HCT116 (cell line): Measurements from ENCODE around the gene FBXO42. TPM values are rescaled to one million over a fixed set of nuclear protein-coding genes. Genes with fewer than 3 reads are reported as not detected.
A peak's percentile ranks its signal among the peaks of the same experiment; 100 is the strongest.

Experiments
- ATAC-seq: fragments of 200-7000 bp; cut with Tn5 transposase; 2 replicates; pipeline ENCODE4 v1.9.1; 2020; ENCODE audit warnings: mild to moderate bottlenecking, moderate library complexity
- BruUV-seq: library from RNA; stranded (reverse); fragments of 400-500 nt; replicated peaks from 2 replicates; lab custom pipeline; 2021; lab: Mats Ljungman, UMichigan
- CTCF ChIA-PET: fragments of 300-600 bp; sonication (Branson Sonifier 250); formaldehyde crosslinking; loops from one replicate; lab custom pipeline; 2021; ENCODE audit warnings: antibody characterized with exemption; lab: Charles Lee
- POLR2A ChIA-PET: fragments of 300-600, 350-600 bp; sonication (Branson Sonifier 250); formaldehyde crosslinking; loops from one replicate; lab custom pipeline; 2021; ENCODE audit warnings: antibody characterized with exemption; lab: Charles Lee
- RAD21 ChIA-PET, 2 experiments: fragments of 300-600 bp; sonication (Branson Sonifier 250); formaldehyde crosslinking; loops; one replicate each; lab custom pipeline; 2023; ENCODE audit warnings: low total read pairs in 2 of 2; ENCODE audit not compliant: uncharacterized antibody in 2 of 2, unreplicated experiment in 2 of 2, low non-redundant PET in 1 of 2; lab: Charles Lee
- DNase-seq: peaks from one replicate; pipeline ENCODE4 v3.0.0-alpha.2; 2010; ENCODE audit warnings: low read depth, low spot score
- H2AFZ ChIP-seq: fragments of 200-600 bp; shearing (Covaris generic), sonication (generic); 2 replicates; pipeline ENCODE4 v1.6.1; 2017; ENCODE audit warnings: low read depth, mixed run types, mixed read lengths, antibody characterized with exemption, low read length; ENCODE audit not compliant: poor library complexity, severe bottlenecking
- H3K27ac ChIP-seq: 2 replicates; pipeline ENCODE4 v1.5.1; 2012; ENCODE audit warnings: low read depth, low read length
- H3K27me3 ChIP-seq: fragments of 200-600 bp; sonication (generic); 2 replicates; pipeline ENCODE4 v1.6.1; 2016; ENCODE audit warnings: mixed run types, low read length, mixed read lengths; ENCODE audit not compliant: insufficient read depth
- H3K36me3 ChIP-seq, 2 experiments: fragments of 200-500 bp in 1 of 2; fragments of 200-600 bp in 1 of 2; sonication (Bioruptor generic) in 1 of 2; sonication (generic) in 1 of 2; 2 replicates each; pipeline versions ENCODE4 v1.5.1 to v1.6.1; 2014 to 2016; ENCODE audit warnings: low read length in 2 of 2, inconsistent platforms in 1 of 2, mixed read lengths in 1 of 2, mixed run types in 1 of 2; ENCODE audit not compliant: insufficient read depth in 2 of 2, control insufficient read depth in 1 of 2
- H3K4me1 ChIP-seq, 2 experiments: fragments of 200-600 bp in 1 of 2; sonication (generic) in 1 of 2; 2 replicates each; pipeline versions ENCODE4 v1.5.1 to v1.6.1; 2012 to 2017; ENCODE audit warnings: low read length in 2 of 2, inconsistent platforms in 1 of 2, mild to moderate bottlenecking in 1 of 2, mixed read lengths in 1 of 2, mixed run types in 1 of 2, moderate library complexity in 1 of 2; ENCODE audit not compliant: insufficient read depth in 2 of 2, control insufficient read depth in 1 of 2
- H3K4me2 ChIP-seq: fragments of 200-600 bp; sonication (generic); 2 replicates; pipeline ENCODE4 v1.6.1; 2017; ENCODE audit warnings: mixed run types, low read length, mixed read lengths
- H3K4me3 ChIP-seq, 2 experiments: fragments of 200-600 bp in 1 of 2; sonication (generic) in 1 of 2; replicated peaks in 1 of 2; 2 replicates each; pipeline ENCODE4 v1.5.1; 2011 to 2016; ENCODE audit warnings: low read length in 2 of 2, control low read depth in 1 of 2, low read depth in 1 of 2, mild to moderate bottlenecking in 1 of 2, mixed read lengths in 1 of 2, mixed run types in 1 of 2
- H3K79me2 ChIP-seq: fragments of 200-600 bp; sonication (generic); 2 replicates; pipeline ENCODE4 v1.6.1; 2017; ENCODE audit warnings: mild to moderate bottlenecking, mixed run types, low read length, moderate library complexity, mixed read lengths; ENCODE audit not compliant: insufficient read depth
- H3K9ac ChIP-seq: fragments of 200-600 bp; sonication (generic); 2 replicates; pipeline ENCODE4 v1.6.1; 2016; ENCODE audit warnings: low read length, mixed read lengths
- H3K9me2 ChIP-seq: fragments of 200-600 bp; sonication (generic), shearing (Covaris generic); 2 replicates; pipeline ENCODE4 v1.6.1; 2017; ENCODE audit warnings: mixed run types, mild to moderate bottlenecking, moderate library complexity; ENCODE audit not compliant: insufficient read depth
- H3K9me3 ChIP-seq, 2 experiments: fragments of 200-500 bp in 1 of 2; fragments of 200-600 bp in 1 of 2; sonication (Bioruptor generic) in 1 of 2; sonication (generic) in 1 of 2; 2 replicates each; pipeline ENCODE4 v1.6.1; 2014 to 2017; ENCODE audit warnings: low read length in 2 of 2, mixed read lengths in 2 of 2, inconsistent platforms in 1 of 2, low read depth in 1 of 2, mild to moderate bottlenecking in 1 of 2, mixed run types in 1 of 2, moderate library complexity in 1 of 2; ENCODE audit not compliant: control insufficient read depth in 1 of 2, insufficient read depth in 1 of 2
- H4K20me1 ChIP-seq: fragments of 200-600 bp; sonication (generic), shearing (Covaris generic); 2 replicates; pipeline ENCODE4 v1.6.1; 2017; ENCODE audit warnings: mixed run types, mild to moderate bottlenecking, moderate library complexity; ENCODE audit not compliant: insufficient read depth
- ATF3 ChIP-seq: IDR thresholded peaks from 2 replicates; pipeline ENCODE4 v1.6.1; 2012
- EGR1 ChIP-seq: IDR thresholded peaks from 2 replicates; pipeline ENCODE4 v1.6.1; 2012; ENCODE audit warnings: low read depth
- ELF1 ChIP-seq: IDR thresholded peaks from 2 replicates; pipeline ENCODE4 v1.6.1; 2012; ENCODE audit warnings: low read depth, borderline replicate concordance
- MAX ChIP-seq: IDR thresholded peaks from 2 replicates; pipeline ENCODE4 v1.6.1; 2012
- POLR2AphosphoS5 ChIP-seq: IDR thresholded peaks from 2 replicates; pipeline ENCODE4 v1.6.1; 2011; ENCODE audit warnings: mild to moderate bottlenecking, low read depth, low read length, moderate library complexity
- SIN3A ChIP-seq: IDR thresholded peaks from 2 replicates; pipeline ENCODE4 v1.6.1; 2012; ENCODE audit warnings: low read depth
- SRF ChIP-seq: IDR thresholded peaks from 2 replicates; pipeline ENCODE4 v1.6.1; 2012; ENCODE audit warnings: low read depth
- YY1 ChIP-seq: IDR thresholded peaks from 2 replicates; pipeline ENCODE4 v1.6.1; 2011; ENCODE audit warnings: low read length, low read depth, moderate library complexity, mild to moderate bottlenecking; ENCODE audit not compliant: insufficient replicate concordance; ENCODE audit errors: extremely low read depth
- ZFX ChIP-seq: fragments of 450-650 bp; IDR thresholded peaks from 2 replicates; pipeline ENCODE4 v1.6.1; 2017
- ZNF274 ChIP-seq: fragments of 200-500 bp; sonication (Bioruptor generic); IDR thresholded peaks from 2 replicates; pipeline ENCODE4 v1.6.1; 2014; ENCODE audit warnings: mild to moderate bottlenecking, low read depth, low read length, inconsistent platforms
- intact Hi-C: fragments of 100-400 bp; cut with micrococcal nuclease; formaldehyde crosslinking; loops from 2 replicates; pipeline ENCODE4 v1.10.0; 2022
- total RNA-seq: library from RNA; stranded (reverse); gene quantifications from one replicate; pipeline ENCODE4 v1.2.1, GENCODE V29; 2021; ENCODE audit not compliant: unreplicated experiment
- TF ChIP-seq, protein P1 (sequence below): IDR thresholded peaks from 2 replicates; pipeline ENCODE4 v1.6.1; 2011; ENCODE audit warnings: mild to moderate bottlenecking, low read length, moderate library complexity; ENCODE audit not compliant: insufficient replicate concordance; ENCODE audit errors: extremely low read depth
- TF ChIP-seq, protein P2 (sequence below), 3 experiments: fragments of 200-600 bp in 1 of 3; sonication (generic) in 1 of 3; IDR thresholded peaks in 2 of 3; conservative IDR thresholded peaks in 1 of 3; 2 replicates each; pipeline ENCODE4 v1.5.1; 2012 to 2017; ENCODE audit warnings: low read depth in 2 of 3, low read length in 2 of 3, antibody characterized with exemption in 1 of 3, borderline replicate concordance in 1 of 3, control low read depth in 1 of 3, mild to moderate bottlenecking in 1 of 3, mixed read lengths in 1 of 3, mixed run types in 1 of 3, moderate library complexity in 1 of 3; ENCODE audit not compliant: insufficient read depth in 1 of 3

Gene FBXO42
- total RNA-seq, 1 experiment from 2014 or later: 20.6 TPM

GRCh38 chr1:16205891-16206546, 146.3 kb downstream of the FBXO42 start:
- ATAC-seq: peak; percentile 5
- POLR2A ChIA-PET: interaction anchor here (1.1 kb wide), 1 partner anchor 123 kb away, joined by 6 read pairs; no protein-coding TSS in a partner anchor

DNA sequence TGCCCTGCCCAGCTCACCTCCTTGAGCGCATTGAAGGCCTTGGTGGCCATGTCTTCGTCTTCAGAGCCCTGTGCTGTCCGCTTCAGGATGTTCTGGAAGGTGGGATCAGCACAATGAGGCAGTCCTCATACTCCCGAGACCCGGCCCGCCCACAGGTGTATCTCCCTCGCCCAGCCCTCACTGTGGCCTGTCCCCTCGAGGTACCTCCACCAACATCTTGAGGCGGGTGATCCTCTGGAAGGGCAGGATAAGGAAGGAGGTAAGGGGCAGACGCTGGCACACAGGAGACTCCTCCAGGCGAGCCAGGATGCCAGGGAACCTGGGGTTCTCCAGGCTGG, 147.0 kb downstream of the FBXO42 start:
- no TSS peak for BruUV-seq
- intact Hi-C loops: no loop called here
- Histone ChIP-seq H3K27ac (peak overlapping the region; percentile 82), H3K27me3 (no peaks in the 10 kb centered on the region), H4K20me1 (no peaks in the 10 kb centered on the region), H3K36me3 (peaks cover 10 to 27% of the 10 kb centered on the region in 2 experiments; a peak in 2 of 4 replicates), H2AFZ (no peak overlapping the region), H3K4me1 (peaks cover 19 to 42% of the 10 kb centered on the region in 2 experiments), H3K79me2 (peaks cover 9% of the 10 kb centered on the region; the same call in 1 of the 2 replicates), H3K9me3 (no peaks in the 10 kb centered on the region), H3K9me2 (no peaks in the 10 kb centered on the region), H3K4me3 (no peak overlapping the region; a peak in 1 of 4 replicates), H3K9ac (peak overlapping the region; percentile 90), H3K4me2 (peak overlapping the region; percentile 95)
- DNase-seq: no peak
- CTCF ChIA-PET: no interaction called here
- POLR2A ChIA-PET: interaction anchor here (0.8 kb wide), 1 partner anchor 11 kb away, joined by 3 read pairs; no protein-coding TSS in a partner anchor
- RAD21 ChIA-PET: no interaction called here
- no peak for ATAC-seq
- no peak for TF ChIP-seq POLR2AphosphoS5
- no peak for TF ChIP-seq ZFX
- no peak for TF ChIP-seq SIN3A
- TF ChIP-seq, protein P1, sequence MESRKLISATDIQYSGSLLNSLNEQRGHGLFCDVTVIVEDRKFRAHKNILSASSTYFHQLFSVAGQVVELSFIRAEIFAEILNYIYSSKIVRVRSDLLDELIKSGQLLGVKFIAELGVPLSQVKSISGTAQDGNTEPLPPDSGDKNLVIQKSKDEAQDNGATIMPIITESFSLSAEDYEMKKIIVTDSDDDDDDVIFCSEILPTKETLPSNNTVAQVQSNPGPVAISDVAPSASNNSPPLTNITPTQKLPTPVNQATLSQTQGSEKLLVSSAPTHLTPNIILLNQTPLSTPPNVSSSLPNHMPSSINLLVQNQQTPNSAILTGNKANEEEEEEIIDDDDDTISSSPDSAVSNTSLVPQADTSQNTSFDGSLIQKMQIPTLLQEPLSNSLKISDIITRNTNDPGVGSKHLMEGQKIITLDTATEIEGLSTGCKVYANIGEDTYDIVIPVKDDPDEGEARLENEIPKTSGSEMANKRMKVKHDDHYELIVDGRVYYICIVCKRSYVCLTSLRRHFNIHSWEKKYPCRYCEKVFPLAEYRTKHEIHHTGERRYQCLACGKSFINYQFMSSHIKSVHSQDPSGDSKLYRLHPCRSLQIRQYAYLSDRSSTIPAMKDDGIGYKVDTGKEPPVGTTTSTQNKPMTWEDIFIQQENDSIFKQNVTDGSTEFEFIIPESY: no peak
- no peak for TF ChIP-seq ZNF274
- no peak for TF ChIP-seq EGR1
- no peak for TF ChIP-seq MAX
- no peak for TF ChIP-seq SRF
- no peak for TF ChIP-seq ELF1
- TF ChIP-seq YY1: no peak
- TF ChIP-seq, protein P2, sequence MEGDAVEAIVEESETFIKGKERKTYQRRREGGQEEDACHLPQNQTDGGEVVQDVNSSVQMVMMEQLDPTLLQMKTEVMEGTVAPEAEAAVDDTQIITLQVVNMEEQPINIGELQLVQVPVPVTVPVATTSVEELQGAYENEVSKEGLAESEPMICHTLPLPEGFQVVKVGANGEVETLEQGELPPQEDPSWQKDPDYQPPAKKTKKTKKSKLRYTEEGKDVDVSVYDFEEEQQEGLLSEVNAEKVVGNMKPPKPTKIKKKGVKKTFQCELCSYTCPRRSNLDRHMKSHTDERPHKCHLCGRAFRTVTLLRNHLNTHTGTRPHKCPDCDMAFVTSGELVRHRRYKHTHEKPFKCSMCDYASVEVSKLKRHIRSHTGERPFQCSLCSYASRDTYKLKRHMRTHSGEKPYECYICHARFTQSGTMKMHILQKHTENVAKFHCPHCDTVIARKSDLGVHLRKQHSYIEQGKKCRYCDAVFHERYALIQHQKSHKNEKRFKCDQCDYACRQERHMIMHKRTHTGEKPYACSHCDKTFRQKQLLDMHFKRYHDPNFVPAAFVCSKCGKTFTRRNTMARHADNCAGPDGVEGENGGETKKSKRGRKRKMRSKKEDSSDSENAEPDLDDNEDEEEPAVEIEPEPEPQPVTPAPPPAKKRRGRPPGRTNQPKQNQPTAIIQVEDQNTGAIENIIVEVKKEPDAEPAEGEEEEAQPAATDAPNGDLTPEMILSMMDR (IDR thresholded peaks at IDR 0.05 in 2 of 3, conservative IDR thresholded peaks at IDR 0.05 in 1 of 3; ENCODE audit: borderline replicate concordance in 1 of 3, insufficient read depth in 1 of 3, low read depth in 2 of 3, low read length in 2 of 3): no peak

More at GRCh38 chr1:16205891-16206546, 146.3 kb downstream of the FBXO42 start:
- TF ChIP-seq POLR2AphosphoS5 (peak; percentile 56; the same call in 1 of the 2 replicates), YY1 (no peak), ATF3 (no peak)
- peaks cover 9% of the 10 kb centered on the region; the same call in 1 of the 2 replicates for H3K79me2 ChIP-seq
- H4K20me1 ChIP-seq: no peaks in the 10 kb centered on the region
- intact Hi-C loops: loop anchor here (1.0 to 2.0 kb wide), 4 partner anchors 10 to 161 kb away; partner anchors contain the start of genes CPLANE2 and SZRD1
- no peaks in the 10 kb centered on the region for H3K27me3 ChIP-seq
- H2AFZ ChIP-seq: no peak overlapping the region
- peak overlapping the region; percentile 82 for H3K27ac ChIP-seq
- H3K4me2 ChIP-seq: peak overlapping the region; percentile 95
- TSS peak; percentile 24 for BruUV-seq
- peaks cover 19 to 46% of the 10 kb centered on the region in 2 experiments for H3K4me1 ChIP-seq
- no peaks in the 10 kb centered on the region for H3K9me2 ChIP-seq
- ChIA-PET RAD21 (no interaction called here), CTCF (interaction anchor here (1.1 to 1.6 kb wide), 2 partner anchors 17 to 157 kb away, joined by 4 read pairs; no protein-coding TSS in a partner anchor)
- H3K4me3 ChIP-seq: peak overlapping the region; percentile 50 to 73
- no peaks in the 10 kb centered on the region for H3K9me3 ChIP-seq
- H3K36me3 ChIP-seq: peaks cover 8 to 27% of the 10 kb centered on the region in 2 experiments; a peak in 1 of 4 replicates
- peak overlapping the region; percentile 90 for H3K9ac ChIP-seq
- no peak for DNase-seq
